ENCODE data around the gene MLLT1.

DNA sequence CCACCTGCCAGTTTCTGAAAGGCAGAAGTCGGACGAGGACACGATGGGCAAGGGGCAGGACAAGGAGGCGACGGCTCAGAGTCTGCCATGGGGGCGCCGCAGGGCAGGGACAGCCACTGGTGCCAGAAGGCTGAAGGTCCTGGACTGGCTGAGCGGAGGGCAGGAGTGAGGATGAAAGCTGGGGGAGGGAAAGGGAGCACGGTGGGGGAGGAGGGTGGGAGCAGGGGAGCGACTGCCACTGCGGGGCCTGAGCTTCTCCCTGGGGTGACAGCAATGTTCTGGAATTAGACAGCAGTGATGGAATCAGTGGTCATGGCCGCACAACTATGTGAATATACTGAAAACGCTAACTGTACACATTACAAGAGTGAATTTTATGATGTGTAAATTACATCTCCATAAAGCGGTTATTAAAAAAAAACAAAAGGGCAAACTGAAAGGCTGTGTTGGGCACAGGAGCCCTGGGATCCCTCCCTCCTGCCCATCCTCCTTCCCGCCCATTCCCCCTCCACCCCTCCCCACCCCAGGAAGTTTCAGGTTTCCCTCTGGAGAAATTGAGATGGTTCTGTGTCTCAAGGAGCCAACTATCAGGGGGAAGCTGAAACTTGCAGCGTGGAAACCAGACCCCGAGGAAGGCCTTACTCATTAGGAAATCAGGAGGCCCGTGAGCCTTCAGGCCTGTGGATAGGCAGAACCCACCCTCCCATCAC, 15.9 kb downstream of the MLLT1 start:
- TF ChIP-seq, protein P1, sequence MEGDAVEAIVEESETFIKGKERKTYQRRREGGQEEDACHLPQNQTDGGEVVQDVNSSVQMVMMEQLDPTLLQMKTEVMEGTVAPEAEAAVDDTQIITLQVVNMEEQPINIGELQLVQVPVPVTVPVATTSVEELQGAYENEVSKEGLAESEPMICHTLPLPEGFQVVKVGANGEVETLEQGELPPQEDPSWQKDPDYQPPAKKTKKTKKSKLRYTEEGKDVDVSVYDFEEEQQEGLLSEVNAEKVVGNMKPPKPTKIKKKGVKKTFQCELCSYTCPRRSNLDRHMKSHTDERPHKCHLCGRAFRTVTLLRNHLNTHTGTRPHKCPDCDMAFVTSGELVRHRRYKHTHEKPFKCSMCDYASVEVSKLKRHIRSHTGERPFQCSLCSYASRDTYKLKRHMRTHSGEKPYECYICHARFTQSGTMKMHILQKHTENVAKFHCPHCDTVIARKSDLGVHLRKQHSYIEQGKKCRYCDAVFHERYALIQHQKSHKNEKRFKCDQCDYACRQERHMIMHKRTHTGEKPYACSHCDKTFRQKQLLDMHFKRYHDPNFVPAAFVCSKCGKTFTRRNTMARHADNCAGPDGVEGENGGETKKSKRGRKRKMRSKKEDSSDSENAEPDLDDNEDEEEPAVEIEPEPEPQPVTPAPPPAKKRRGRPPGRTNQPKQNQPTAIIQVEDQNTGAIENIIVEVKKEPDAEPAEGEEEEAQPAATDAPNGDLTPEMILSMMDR (conservative IDR thresholded peaks at IDR 0.05 in 1 of 2, IDR thresholded peaks at IDR 0.05 in 1 of 2; ENCODE audit: low read depth in 1 of 2, low read length in 2 of 2): no peak
- no peak for TF ChIP-seq EZH2 (IDR thresholded peaks at IDR 0.05; ENCODE audit: low read length, missing control alignments)

Measured in fibroblast of lung (primary cell).